ENCODE measurements around the gene SLC9C2.

DNA sequence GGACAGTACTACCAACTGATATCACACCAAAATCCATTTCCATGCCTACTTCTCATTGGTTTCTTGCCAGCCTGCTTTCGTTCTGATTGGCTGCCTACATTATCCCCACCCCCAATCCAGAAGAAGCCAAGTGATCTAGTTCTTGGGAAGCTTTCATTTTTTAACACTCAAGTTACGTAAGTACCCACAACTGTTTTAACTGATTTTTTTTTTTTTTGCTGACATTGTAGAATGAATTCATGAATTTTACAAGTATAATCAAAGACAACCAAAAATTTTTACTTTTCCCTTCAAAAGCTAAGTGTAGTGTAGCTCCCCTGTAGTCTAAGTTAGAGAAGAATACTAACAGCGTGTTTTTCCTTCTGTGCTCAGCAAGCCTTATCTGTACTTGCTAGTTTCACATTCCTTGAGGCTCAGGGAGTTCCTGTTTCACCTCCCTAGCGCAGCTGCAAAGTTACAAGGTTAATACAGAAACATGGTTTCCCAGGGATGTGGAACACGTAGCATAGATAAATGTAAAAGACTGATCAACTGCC, at the start of gene SLC9C2:
- TF ChIP-seq, protein P1, sequence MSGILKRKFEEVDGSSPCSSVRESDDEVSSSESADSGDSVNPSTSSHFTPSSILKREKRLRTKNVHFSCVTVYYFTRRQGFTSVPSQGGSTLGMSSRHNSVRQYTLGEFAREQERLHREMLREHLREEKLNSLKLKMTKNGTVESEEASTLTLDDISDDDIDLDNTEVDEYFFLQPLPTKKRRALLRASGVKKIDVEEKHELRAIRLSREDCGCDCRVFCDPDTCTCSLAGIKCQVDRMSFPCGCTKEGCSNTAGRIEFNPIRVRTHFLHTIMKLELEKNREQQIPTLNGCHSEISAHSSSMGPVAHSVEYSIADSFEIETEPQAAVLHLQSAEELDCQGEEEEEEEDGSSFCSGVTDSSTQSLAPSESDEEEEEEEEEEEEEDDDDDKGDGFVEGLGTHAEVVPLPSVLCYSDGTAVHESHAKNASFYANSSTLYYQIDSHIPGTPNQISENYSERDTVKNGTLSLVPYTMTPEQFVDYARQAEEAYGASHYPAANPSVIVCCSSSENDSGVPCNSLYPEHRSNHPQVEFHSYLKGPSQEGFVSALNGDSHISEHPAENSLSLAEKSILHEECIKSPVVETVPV (CRISPR knock-in tag; IDR thresholded peaks at IDR 0.05), result no peak
- TF ChIP-seq CSDC2 (CRISPR knock-in tag; IDR thresholded peaks at IDR 0.05) (no peak), ZFP30 (CRISPR knock-in tag; IDR thresholded peaks at IDR 0.05) (no peak), ESRRG (CRISPR knock-in tag; IDR thresholded peaks at IDR 0.05) (no peak)
- TF ChIP-seq, protein P2, sequence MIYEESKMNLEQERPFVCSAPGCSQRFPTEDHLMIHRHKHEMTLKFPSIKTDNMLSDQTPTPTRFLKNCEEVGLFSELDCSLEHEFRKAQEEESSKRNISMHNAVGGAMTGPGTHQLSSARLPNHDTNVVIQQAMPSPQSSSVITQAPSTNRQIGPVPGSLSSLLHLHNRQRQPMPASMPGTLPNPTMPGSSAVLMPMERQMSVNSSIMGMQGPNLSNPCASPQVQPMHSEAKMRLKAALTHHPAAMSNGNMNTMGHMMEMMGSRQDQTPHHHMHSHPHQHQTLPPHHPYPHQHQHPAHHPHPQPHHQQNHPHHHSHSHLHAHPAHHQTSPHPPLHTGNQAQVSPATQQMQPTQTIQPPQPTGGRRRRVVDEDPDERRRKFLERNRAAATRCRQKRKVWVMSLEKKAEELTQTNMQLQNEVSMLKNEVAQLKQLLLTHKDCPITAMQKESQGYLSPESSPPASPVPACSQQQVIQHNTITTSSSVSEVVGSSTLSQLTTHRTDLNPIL (CRISPR knock-in tag; IDR thresholded peaks at IDR 0.05; ENCODE audit: low read depth), result no peak
